Body of pancreas (tissue), 4 donors: Measurements from ENCODE around the gene ASPG. TPM values are rescaled to one million over a fixed set of nuclear protein-coding genes. Genes with fewer than 3 reads are reported as not detected.

Experiments used
- ATAC-seq: fragments of 150-250 bp; one replicate; pipeline ENCODE4 v1.9.1; 2016
- DNase-seq, 4 donors: peaks; one replicate each; pipeline ENCODE4 v3.0.0-alpha.2; 2019
- H3K27ac ChIP-seq, 4 donors: fragments of 200-600 bp; sonication (generic); 1 replicate in 3 of 4; 2 replicates in 1 of 4; pipeline versions ENCODE4 v1.5.1 to v1.6.1; 2016 to 2019; ENCODE audit warnings: mild to moderate bottlenecking in 1 of 4, mixed read lengths in 1 of 4, moderate library complexity in 1 of 4
- H3K27me3 ChIP-seq, 2 donors: fragments of 200-600 bp; sonication (generic); one replicate each; pipeline ENCODE4 v1.6.0; 2016; ENCODE audit warnings: mild to moderate bottlenecking in 1 of 2
- H3K36me3 ChIP-seq, 2 donors: fragments of 200-600 bp; sonication (generic); replicated peaks in 1 of 2; 2 replicates each; pipeline ENCODE4 v1.5.1; 2016; ENCODE audit warnings: low read depth in 2 of 2; ENCODE audit not compliant: insufficient read depth in 1 of 2
- H3K4me1 ChIP-seq: fragments of 200-600 bp; sonication (generic); one replicate; pipeline ENCODE4 v1.6.0; 2016
- H3K4me3 ChIP-seq, 2 donors: fragments of 200-600 bp; sonication (generic); 1 replicate in 1 of 2; 2 replicates in 1 of 2; pipeline ENCODE4 v1.5.1; 2016 to 2019
- H3K9me3 ChIP-seq, 3 donors: fragments of 200-600 bp; sonication (generic); 1 replicate in 2 of 3; 2 replicates in 1 of 3; pipeline ENCODE4 v1.5.1; 2016
- POLR2A ChIP-seq, 3 donors: fragments of 450-650 bp; IDR thresholded peaks; one replicate each; pipeline ENCODE4 v1.6.1; 2016; ENCODE audit warnings: antibody characterized with exemption in 3 of 3, mild to moderate bottlenecking in 2 of 3
- WGBS, 2 donors: methylation state at CpG; one replicate each; pipeline ENCODE4 v1.1.5; 2017; 5-methylcytosine and 5-hydroxymethylcytosine counted together
- intact Hi-C: fragments of 100-400 bp; cut with DNase I; formaldehyde crosslinking; loops from one replicate; pipeline ENCODE4 v1.15.1; 2023
- total RNA-seq, 2 donors: library from RNA; depleted of rRNA; stranded (reverse); fragments of >200 nt; gene quantifications; one replicate each; pipeline ENCODE4 v1.1.0, GENCODE V29; 2016
- TF ChIP-seq, protein P1 (sequence below), 7 experiments: fragments of 450-650 bp in 4 of 7; fragments of 200-600 bp in 3 of 7; sonication (generic) in 3 of 7; IDR thresholded peaks; one replicate each; pipeline ENCODE4 v1.5.1; 2016 to 2019; ENCODE audit warnings: antibody characterized with exemption in 7 of 7

ASPG gene
- total RNA-seq, 2 donors from 2014 or later = 0.52 to 0.99 TPM

DNA sequence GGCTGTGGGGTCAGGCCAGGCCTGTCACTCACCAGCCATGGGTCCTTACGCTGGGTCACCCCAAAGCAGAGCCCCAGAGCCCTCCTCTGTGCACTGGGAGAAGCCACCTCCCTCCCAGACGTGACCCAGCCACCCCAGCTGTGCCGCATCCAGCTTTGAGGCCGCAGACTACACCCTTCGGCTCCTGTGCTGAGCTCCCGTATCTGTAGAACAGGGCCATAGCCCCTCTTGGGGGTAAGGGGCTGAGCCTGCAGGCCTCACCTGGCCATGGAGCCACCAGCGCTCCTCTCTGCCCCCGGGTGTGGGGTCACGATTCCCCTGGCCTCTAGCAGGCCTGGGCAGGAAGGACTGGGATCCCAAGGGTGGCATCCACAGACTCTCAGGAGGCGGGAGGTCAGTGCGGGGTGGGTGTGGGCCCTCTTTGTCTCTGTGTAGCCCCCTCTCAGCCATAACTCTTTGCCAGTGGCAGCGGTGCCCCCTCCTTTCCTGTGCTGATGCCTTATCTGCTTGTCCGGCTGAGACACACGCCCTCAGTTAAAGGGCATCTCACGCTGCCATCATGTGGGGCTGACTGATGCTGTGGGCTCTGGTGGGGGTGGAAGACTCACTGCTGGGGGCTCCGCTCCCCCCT lies 16.3 kb downstream of the ASPG start:
- DNase-seq (no peak), ATAC-seq (no peak)
- no peak overlapping the region for H3K27ac ChIP-seq
- no peak overlapping the region for H3K4me3 ChIP-seq
- H3K36me3 ChIP-seq = no peaks in the 10 kb centered on the region
- H3K9me3 ChIP-seq = no peaks in the 10 kb centered on the region
- 61 to 85% methylated on average over 12 to 16 of the region's 16 CpGs for WGBS, 2 donors
- H3K27me3 ChIP-seq = no peaks in the 10 kb centered on the region
- TF ChIP-seq, protein P1, sequence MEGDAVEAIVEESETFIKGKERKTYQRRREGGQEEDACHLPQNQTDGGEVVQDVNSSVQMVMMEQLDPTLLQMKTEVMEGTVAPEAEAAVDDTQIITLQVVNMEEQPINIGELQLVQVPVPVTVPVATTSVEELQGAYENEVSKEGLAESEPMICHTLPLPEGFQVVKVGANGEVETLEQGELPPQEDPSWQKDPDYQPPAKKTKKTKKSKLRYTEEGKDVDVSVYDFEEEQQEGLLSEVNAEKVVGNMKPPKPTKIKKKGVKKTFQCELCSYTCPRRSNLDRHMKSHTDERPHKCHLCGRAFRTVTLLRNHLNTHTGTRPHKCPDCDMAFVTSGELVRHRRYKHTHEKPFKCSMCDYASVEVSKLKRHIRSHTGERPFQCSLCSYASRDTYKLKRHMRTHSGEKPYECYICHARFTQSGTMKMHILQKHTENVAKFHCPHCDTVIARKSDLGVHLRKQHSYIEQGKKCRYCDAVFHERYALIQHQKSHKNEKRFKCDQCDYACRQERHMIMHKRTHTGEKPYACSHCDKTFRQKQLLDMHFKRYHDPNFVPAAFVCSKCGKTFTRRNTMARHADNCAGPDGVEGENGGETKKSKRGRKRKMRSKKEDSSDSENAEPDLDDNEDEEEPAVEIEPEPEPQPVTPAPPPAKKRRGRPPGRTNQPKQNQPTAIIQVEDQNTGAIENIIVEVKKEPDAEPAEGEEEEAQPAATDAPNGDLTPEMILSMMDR (IDR thresholded peaks at IDR 0.05) = no peak
- no peak for TF ChIP-seq POLR2A (IDR thresholded peaks at IDR 0.05)
- intact Hi-C loops = no loop called here
- H3K4me1 ChIP-seq = no peaks in the 10 kb centered on the region

- ATAC-seq (no peak), DNase-seq (no peak)
- H3K27me3 ChIP-seq = no peaks in the 10 kb centered on the region
- H3K36me3 ChIP-seq = no peaks in the 10 kb centered on the region
- intact Hi-C loops = no loop called here
- WGBS, 2 donors = 64 to 75% methylated on average over 4 to 14 of the region's 16 CpGs
- no peak overlapping the region for H3K4me3 ChIP-seq
- TF ChIP-seq, protein P1 (IDR thresholded peaks at IDR 0.05) = no peak
- TF ChIP-seq POLR2A (IDR thresholded peaks at IDR 0.05) = no peak
- no peaks in the 10 kb centered on the region for H3K9me3 ChIP-seq
- H3K4me1 ChIP-seq = no peaks in the 10 kb centered on the region
- H3K27ac ChIP-seq = no peak overlapping the region
Measured at GRCh38 chr14:104102282-104102914, 16.9 kb downstream of the ASPG start.

GRCh38 chr14:104103061-104103445 lies 17.6 kb downstream of the ASPG start:
- H3K9me3 ChIP-seq = no peaks in the 10 kb centered on the region
- 60 to 88% methylated on average over 15 to 24 of the region's 26 CpGs for WGBS, 2 donors
- no peak overlapping the region for H3K4me3 ChIP-seq
- H3K36me3 ChIP-seq = no peaks in the 10 kb centered on the region
- DNase-seq = no peak
- H3K4me1 ChIP-seq = no peaks in the 10 kb centered on the region
- intact Hi-C loops = no loop called here
- no peak for ATAC-seq
- no peak for TF ChIP-seq POLR2A (IDR thresholded peaks at IDR 0.05)
- TF ChIP-seq, protein P1 (IDR thresholded peaks at IDR 0.05) = no peak
- no peak overlapping the region for H3K27ac ChIP-seq
- H3K27me3 ChIP-seq = no peaks in the 10 kb centered on the region

DNA sequence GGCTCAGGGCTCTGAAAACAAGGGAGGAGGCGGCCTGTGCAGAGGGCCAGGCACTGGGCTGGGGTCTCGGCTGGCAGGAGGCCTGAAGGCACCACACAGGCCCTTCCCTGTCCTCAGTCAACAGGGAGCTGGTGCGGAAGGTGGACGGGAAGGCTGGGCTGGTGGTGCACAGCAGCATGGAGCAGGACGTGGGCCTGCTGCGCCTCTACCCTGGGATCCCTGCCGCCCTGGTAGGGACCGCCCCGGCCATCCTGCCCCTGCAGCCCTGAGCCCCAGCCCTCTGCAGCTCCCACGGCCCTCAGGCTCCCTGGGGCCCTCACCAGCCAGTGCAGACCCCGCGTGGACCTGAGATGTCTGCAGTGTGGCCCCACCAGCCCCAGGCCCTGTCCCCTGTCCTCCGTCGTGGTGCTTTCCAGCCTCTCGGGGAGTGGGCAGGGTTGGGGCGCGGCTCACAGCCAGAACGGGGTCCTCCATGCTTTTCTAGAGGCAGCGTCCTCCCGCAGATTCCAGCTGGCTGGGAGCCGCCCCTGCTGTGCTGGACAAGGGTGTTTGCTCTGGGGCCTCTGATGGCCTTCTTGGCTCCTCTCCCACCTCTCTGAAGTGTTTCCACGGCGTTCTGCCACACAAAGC lies 18.1 kb downstream of the ASPG start:
- peak in 2 of 4 donors; percentile 5 to 11 for DNase-seq
- H3K36me3 ChIP-seq = no peaks in the 10 kb centered on the region
- no peaks in the 10 kb centered on the region for H3K9me3 ChIP-seq
- H3K27ac ChIP-seq = no peak overlapping the region
- no peaks in the 10 kb centered on the region for H3K27me3 ChIP-seq
- WGBS, 2 donors = 39 to 57% methylated on average over 5 to 23 of the region's 23 CpGs
- intact Hi-C loops = no loop called here
- TF ChIP-seq, protein P1 (IDR thresholded peaks at IDR 0.05) = no peak
- TF ChIP-seq POLR2A (IDR thresholded peaks at IDR 0.05) = no peak
- ATAC-seq = no peak
- H3K4me3 ChIP-seq = no peak overlapping the region
- no peaks in the 10 kb centered on the region for H3K4me1 ChIP-seq
